HCEC 1CT (cell line): ENCODE data around the gene POLG2.
"Not testable (repeated sequence)": the region's sequence is repeated elsewhere in the genome, so short reads cannot be mapped to it uniquely, and the experiment has no call there.

ENCODE experiments used
- DNase-seq: peaks from one replicate; pipeline ENCODE4 v3.0.0-alpha.2; 2017

Gene POLG2

DNA sequence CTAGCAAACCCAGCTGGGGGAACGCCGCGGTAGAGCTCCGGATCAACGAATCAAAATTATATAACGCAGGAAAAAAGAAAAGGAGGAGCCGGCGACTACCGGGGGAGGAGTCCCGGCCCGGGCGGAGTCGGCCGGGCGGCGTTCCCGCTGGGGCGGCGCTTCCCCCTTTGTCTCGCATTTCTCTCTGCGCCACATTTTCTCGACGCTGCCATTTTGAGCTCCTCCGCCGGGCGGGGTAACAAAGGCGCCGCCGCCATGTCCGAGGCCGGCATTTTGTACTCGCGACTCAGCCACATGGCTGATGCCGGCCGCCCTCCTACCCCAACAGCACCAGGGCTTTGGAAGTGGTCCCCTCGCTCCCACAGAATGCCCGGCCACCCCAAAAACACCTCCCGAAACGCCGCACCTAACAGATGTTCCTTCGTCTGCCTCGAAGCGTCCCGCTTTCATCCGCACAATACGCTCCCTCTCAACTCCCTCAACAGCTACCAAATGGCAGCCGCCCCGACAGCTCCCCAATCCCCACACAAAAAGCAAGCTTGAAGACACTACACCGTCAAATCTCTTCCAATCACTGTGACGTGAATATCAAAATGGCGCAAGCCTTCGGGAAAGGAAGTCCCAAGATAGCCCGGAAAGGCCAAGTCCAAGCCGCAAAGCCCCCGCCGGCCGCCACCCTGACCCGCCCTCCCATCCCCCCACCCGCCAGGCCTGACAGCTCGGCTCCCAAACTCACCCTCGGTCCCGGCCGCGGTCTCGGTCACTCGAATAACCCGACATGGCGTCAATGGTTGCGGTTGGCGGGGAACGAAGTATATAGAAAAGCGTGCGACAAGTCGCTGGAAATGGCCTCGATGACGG is 8.7 kb upstream of the POLG2 start:
- DNase-seq: peak; percentile 81

DNA sequence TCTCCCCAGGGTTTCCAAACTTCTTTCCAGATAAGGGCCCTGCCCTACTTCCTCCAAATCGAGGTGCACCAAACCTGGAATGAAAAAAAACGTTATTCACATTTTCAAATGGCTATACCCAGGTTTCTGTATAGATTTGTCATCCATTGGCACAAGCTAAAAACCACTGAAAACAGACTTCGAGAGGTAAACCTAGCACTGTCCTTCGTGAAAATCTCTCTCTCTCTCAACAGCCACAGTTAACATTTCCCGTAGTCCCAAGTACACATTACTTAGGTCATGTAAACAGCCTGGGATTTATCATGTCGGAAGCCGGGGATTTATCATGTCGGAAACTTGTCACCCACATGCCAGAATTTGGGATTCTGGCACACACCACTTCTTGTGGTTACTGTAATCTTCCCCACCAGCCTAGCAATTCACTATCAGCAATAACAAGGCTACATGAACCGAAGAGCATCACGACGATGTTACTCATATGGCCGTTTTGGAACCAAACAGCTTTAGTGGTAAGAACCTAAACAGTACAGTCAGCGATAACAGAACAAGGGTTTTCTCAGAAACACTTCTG is 8.0 kb upstream of the POLG2 start:
- DNase-seq: peak; percentile 45

DNA sequence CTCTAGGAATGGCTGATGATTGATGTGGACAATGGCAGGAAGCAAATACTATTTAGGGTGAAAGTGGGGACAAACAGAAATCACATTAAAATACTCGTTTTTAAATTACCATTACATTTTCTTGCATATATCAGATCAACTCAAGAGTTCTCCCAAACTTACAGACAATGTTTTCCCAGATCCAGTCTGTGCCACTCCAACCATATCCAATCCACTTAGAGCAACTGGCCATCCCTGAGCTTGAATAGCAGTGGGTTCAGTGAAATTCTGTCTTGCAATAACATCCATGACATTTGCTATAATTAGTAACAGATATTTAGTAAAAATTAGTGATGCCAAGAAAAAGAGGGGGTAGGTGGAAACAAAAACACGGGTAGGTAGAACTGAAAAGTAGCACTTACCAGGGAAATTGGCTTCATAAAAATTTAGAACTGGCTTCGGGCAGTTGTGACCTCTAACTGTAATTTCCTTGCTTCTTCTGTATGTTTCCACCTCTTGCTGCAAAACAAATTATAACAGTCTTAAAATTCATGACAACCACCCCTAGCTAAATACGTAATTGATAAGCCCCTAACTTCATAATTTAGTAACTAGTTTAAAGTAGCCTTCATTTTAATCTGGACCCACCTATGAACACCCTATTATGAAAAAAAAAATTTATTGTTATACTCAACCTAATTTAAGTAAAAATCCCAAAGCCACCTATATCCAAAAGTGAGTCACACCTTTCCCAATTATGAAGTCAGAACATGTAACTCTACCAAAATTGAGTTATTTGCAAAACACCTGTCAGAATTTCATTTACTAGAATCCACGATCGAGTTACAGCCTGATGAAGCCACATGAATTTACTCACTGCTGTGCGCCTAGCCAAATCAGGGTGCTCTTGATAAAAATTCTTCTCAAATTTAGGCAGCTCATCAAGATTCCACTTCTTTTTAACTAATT is 7.2 kb upstream of the POLG2 start:
- no peak for DNase-seq

DNA sequence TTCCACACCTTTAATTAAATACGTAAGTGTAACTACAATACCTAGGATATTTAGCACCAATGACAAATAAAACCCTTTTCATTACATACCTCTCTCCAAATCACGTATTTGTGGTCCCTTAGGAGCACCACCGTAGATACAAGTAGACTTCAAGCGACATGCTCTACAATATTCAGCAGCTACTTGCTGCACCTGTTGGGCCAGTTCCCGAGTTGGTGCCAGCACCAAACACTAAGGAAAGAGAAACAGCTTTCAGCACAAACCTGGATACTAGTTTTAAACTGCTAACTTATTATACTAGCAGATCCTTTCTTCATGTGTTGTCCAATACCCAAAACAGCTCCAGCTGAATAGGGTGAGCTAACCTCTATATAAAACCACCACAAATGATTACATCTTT is 6.5 kb upstream of the POLG2 start:
- DNase-seq: no peak

DNA sequence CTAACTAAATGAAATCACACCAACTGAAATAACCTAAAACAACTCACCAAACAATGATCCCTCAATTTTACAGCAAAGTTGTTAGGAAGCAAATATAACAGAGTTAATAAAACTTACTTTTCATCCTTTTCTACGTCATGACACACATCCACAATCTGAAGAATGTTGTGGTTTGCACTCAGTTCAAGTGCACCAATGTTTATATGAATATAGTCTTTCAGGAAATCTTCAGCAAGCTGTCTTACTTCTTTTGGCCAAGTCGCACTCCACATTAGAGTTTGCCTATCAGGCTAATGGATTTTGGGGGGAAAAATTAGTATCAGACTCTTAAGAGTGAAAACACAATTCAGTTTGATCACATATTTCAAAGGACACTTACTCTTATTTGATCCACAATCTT is 6.0 kb upstream of the POLG2 start:
- peak; percentile 2 for DNase-seq

DNA sequence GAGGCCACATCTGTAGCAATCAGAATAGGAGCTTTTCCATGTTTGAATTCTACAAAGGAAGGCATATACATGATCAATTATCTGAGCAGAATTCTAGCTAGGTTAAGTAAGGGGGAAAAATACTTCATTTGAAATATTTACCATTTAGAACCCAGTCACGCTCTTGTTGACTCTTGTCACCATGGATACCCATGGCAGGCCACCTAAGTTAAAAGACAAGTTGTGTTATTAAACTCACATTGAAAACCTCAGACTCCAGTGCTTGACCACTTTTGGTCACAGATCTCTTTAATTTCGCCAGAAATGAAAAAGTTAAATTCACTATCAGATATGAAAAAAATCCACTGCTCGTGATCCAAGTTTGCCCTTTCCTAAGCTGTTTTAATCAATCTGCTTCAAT is 5.2 kb upstream of the POLG2 start:
- DNase-seq: no peak

DNA sequence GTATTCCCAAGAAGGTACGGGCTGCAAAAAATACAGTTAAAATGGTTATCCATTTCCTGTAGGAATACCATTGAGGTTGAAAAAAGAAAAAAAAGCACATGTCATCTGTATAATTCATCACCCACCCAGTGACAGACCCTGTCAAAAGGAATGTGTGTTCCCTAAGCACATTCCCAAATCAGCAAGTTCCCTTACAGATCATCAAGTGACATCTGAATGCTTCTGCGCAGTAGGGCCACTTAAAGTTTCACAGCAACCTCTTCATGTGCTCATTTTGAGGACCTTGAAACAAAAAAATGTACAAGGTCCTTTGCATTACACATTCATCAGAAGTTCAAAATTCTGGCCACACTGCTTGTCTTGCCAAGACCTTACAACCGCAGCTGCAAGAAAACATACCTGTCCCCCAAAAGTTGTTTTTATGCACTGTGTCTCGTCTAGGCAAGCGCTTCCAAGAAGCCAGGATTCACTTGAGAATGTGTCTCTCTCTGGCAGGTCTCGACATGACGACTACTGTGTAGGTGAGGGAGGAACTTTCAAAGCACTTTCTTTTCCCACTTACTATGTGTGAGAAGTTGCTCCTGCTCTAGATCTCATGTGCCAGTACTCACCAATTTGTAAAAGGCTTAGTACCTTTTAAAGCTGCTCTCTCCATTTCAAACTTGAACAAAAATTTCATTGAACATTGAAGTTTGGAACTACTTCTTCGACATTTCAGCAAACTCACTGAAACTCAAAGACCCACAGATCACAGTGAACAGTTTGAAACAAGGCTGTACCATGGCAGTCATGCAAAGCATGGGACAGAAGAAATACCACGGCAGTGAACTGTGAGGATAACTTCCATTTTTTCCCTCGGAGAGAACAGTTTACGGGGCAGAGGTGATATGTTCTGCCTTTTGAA is 4.3 kb upstream of the POLG2 start:
- DNase-seq: no peak

DNA sequence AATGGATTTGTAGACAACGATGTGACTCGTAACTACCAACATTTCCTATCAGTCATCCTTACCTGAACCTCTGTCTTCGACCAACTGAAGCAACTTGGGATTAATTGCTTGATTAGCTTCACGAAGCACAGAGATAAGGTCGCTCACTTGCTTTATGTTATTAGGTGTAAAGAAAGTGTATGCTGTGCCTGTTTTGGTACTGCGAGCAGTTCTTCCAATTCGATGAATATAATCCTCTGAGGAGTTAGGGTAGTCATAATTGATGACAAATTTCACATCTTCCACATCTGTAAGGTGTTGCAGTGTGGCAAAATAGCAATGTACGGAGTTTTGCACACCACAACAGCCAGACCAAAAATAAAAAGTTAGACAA is 3.6 kb upstream of the POLG2 start:
- no peak for DNase-seq

DNA sequence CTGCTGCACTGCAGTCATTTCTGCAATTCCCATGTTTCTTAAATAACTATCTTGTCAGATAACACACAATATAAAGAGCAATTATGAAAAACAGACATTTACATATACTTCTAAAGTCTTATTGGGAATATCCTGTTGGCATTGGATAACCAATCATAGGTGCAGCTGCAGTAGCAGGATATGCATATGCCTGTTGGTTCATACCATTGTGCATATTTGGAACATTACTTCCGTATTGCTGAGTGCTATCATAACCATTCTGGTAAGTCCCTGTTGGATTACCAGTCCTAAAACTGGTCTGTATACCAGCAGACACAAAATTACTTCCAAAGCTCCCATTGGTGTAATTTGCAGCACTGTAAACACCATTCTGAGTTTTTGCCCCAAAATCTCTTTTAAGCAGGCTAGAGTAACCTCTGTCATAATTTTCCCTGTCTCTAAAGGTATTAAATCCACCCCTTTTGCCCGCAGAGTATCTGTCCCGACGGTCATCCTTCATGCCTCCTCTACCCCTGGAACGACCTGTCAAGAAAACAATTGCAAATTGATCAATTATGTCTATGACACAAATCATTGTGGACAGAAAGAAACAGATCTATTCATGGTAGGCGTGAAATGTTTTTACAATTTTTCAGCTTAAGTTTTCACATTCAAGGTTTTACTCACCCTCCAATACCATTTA is 3.1 kb upstream of the POLG2 start:
- peak; percentile 16 for DNase-seq

DNA sequence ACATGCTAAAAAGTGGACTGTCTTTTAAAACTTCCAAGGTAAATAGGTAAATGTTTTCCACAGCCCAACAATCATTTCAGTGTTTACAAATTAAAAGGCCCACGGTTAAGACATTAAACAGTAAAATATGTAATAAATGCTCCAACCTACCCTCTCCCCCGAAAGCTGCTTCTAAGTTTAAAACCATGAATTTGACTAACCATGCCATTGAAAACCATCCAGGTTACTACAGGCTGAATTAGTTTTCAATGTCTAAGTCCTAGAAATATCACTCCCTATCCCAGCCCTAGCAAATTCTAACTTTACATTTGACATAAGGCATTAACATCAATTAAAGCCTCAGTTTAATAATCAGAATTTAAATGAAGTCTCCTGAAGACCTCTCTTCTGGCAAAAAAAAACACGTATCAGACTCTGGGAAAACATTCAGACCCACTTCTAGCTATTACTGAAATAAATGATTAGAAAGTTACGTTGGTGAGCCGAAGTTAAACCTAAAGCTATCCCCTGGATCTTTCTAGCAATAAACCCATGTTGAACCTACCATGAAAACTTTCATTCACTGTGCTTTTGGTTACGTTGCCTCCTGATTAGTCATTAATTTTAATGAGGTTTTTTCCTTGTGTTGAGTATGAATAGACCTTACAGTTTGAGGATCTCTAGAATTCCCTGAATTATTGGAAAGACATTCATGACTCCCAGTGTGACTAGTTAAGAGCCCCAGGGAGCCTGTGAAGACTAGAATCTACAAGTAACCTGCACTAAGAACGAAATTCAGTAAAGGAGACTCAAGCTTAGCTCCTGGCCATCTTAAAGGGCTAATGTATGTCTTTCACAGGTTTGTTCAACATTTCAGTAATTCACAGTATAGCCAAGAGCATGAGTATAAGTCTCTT is 1.7 kb upstream of the POLG2 start:
- DNase-seq: peak; percentile 5

DNA sequence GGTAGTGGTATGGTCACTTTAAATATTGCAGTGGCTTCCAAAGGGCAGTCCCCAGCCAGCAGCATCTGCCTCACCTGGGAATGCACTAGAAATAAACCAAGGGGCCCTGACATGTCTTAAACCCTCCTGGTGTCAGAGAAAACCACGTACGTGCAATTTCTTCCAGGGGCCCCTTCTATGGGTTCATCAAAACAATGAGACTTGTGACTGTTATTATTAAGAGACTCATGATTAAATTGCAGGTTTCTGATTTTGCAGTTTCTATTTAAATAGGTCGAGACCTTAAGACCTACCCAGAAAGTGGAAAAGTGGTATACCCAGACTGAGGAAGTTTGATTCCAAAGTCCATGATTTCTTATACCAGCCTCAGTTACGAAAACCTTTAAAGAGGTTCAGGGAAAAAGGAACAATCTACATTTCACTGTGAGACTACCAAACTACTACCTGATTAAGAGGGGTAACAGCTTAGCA is 746 bp upstream of the POLG2 start:
- no peak for DNase-seq

DNA sequence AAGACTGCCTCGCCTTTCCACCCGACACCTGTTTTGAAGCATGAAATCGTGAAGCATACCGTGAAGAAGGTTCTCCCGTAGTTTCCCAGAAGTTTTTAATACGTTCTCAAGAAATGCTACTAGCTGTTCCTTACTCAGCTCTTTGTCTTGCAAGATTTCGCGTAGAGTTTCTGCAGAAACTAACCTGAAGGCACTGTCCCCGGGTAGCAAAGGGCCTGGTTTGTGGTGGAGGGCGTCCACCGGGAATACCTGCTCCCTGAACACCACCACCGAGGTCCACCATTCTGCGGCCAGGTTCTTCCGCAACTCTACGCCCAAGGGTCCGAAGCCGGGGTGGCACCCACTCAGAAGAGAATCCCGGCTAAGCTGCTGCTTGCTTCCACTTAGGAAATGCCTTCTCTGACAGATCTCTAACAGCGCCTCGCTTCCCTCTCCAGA is 487 bp downstream of the POLG2 start:
- DNase-seq: no peak

DNA sequence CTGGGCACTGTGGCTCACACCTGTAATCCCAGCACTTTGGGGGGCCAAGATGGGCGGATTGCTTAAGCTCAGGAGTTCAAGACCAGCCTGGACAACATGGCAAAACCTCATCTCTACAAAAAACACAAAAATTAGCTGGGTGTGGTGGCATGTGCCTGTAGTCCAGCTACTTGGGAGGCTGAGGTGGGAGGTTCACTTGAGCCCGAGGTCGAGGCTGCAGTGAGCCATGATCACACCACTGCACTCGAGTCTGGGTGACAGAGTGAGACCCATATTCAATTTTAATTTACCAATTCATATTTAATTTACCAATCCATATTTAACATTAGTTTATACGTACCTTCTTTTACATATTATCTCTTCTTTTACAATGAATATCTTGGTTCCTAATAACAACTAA is 1.6 kb downstream of the POLG2 start:
- DNase-seq: not testable (repeated sequence)

DNA sequence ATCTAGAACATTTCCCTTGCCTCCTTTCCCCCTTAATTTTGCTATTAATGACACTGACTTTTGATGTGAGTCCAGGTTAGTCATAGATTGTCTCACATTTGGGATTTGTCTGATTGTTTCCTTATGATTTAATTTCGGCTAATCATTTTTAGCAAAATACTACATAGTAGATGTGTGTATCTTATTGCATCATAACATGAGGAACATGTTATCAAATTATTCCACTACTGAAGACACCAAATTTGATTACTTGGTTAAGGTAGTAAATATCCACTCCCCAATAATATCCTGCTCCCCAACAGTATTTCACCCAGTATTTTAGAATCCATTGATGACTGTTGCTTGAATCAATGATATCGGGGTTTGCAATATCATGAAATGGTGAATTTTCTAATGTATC is 2.7 kb downstream of the POLG2 start:
- DNase-seq: no peak

DNA sequence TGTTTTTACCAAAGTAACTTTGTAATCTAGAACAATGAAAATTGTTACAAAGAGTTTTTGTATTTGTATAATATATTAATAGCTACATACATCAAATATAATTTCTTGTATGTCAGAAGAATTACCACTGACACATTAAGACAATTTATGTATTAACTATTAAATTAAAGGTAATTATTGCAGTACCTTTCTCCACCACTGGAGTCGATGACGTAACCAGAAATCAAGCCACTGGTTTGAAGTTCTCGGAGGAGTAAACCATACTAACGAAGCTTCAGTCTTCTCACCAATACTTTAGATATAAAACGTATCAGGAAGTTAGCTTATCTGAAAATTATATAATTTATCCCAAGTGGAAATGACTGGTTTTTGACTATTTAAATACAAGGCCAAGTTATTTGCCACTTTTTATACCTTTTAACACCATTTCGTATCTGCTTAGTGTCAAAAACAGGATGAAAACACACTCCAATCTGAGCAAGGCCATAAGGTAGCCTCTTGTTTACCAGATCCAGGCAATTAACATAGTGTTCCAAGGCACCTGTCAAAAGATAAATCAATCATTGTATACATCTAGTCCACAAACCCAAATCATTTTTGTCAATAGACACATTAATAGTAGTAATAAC is 4.3 kb downstream of the POLG2 start:
- DNase-seq: peak; percentile 9

DNA sequence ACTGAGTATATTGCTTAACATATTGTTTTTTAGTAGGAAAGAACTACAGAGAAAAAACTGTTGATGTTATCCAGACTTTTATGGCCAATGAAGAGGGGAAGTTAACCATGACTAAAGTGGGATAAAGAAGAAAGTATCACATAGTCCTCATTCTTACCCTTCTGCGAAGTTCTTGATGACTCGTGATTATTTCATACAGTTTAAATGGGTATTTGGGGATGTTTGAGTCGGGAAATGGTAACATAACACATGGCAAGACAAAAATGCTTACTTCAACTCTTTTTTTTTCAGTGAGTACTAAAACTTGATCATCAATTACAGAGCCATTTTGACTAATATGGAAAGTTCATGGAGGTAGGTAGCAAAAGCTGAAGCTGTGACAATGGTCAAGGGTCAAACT is 4.9 kb downstream of the POLG2 start:
- no peak for DNase-seq

DNA sequence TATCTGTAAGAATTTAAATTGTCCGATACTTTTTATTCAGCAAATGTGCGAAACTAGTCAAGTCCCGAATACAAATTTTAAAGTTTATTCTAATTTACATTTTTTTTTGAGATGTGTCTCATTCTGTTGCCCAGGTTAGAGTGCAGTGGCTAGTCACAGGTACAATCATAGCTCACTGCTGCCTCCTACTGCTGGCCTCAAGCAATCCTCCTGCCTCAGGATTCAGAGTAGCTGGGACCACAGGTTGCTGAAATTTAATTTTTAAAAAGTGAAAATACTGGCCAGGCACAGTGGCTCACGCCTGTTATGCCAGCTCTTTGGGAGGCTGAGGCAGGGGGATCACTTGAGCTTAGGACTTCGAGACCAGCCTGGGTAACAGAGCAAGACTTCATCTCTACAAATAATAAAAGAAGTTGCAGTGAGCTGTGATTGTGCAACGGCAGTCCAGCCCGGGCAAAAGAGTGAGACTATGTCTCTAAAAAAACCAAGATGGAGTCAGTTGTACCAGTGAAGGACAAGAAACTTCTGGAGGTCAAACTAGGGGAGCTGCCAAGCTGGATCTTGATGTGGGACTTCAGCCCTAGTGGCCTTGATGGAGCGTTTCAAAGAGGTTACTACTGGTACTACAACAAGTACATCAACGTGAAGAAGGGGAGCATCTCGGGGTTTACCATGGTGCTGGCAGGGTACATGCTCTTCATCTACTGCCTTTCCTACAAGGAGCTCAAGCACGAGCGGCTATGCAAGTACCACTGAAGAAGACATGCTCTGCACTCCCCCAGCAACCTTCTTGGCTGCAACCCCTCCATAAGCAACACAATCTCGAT is 5.6 kb downstream of the POLG2 start:
- peak; percentile 40 for DNase-seq

DNA sequence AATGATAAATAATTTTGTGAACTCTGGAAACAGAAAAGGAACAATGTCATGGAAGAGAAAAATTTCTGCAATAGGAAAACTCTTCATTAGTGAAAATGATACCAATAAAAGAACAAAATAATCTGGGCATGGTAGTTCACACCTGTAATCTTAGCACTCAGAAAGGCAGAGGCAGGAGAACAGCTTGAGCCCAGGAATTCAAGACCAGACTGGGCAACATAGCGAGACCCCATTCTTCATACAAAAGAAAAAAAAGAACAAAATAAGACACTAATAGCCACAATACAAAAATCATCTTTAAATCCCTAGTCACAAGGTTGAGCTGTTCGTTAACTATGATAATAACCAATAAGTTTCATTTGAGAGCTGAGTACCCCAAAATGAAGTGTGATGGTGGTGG is 8.6 kb downstream of the POLG2 start:
- DNase-seq: no peak

DNA sequence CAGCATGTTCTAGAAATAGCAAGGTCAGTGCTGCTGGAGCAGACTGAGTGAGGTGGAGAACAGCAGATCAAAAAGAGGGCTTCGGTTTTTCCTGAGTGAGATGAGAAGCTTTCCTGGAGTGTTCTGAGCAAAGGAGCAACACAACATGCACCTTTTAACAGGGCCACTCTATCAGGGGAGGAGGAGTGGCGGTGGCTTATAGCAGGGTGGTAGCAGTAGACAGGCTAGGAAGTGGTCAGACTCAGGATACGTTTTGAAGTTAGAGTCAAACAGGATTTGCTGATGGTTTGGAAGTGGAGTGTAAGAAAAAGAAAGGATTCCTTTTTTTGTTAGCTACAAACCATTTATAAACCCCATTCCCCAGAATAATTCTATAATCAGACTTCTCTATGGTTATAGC is 12.5 kb downstream of the POLG2 start:
- DNase-seq: no peak
